Omental fat pad (tissue), 4 donors: ENCODE results near the gene ZNF501. TPM values are rescaled to one million over a fixed set of nuclear protein-coding genes. Genes with fewer than 3 reads are reported as not detected.

Experiments used
- ATAC-seq: fragments of 150-250 bp; one replicate; pipeline ENCODE4 v1.9.1; 2016; ENCODE audit warnings: mild to moderate bottlenecking, moderate library complexity; ENCODE audit not compliant: low FRiP score
- DNase-seq: peaks from one replicate; pipeline ENCODE4 v3.0.0-alpha.2; 2019; ENCODE audit warnings: low spot score
- CTCF ChIP-seq, 3 donors: fragments of 450-650 bp; IDR thresholded peaks; one replicate each; pipeline ENCODE4 v1.5.1; 2016 to 2017; ENCODE audit warnings: antibody characterized with exemption in 3 of 3, mild to moderate bottlenecking in 3 of 3, moderate library complexity in 2 of 3
- total RNA-seq, 4 donors: library from RNA; depleted of rRNA; stranded (reverse); fragments of >200 nt; gene quantifications; one replicate each; pipeline ENCODE4 v1.1.0, GENCODE V29; 2016

The ZNF501 gene
- total RNA-seq, 4 donors from 2014 or later: 1.9 to 5.4 (median 2.7) TPM

DNA sequence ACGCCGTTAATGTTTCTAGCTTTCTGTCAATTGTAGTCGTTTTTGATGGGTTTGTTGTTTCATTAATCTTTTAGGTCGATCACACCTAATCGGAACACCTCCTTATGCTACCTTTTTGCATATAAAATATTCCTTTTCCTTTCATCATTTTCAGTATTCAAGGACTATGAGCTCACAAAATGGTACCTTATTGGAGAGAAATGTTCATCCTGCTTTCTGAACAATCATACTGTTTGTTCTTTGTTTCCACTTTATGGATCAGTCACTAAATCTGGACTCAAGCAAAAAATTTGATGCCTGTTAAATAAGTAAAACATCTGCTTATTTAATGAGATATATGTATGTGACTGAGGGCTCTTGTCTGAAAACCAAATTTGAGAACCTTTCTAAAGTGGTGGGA is 33.3 kb downstream of the ZNF501 start:
- DNase-seq (no peak), ATAC-seq (no peak)
- TF ChIP-seq CTCF (IDR thresholded peaks at IDR 0.05): no peak

GRCh38 chr3:44764248-44764647 is 34.8 kb downstream of the ZNF501 start:
- TF ChIP-seq CTCF (IDR thresholded peaks at IDR 0.05): no peak
- ATAC-seq (no peak), DNase-seq (no peak)

GRCh38 chr3:44771424-44772098 is 42.1 kb downstream of the ZNF501 start:
- TF ChIP-seq CTCF (IDR thresholded peaks at IDR 0.05): no peak
- ATAC-seq: no peak
- DNase-seq: no peak

DNA sequence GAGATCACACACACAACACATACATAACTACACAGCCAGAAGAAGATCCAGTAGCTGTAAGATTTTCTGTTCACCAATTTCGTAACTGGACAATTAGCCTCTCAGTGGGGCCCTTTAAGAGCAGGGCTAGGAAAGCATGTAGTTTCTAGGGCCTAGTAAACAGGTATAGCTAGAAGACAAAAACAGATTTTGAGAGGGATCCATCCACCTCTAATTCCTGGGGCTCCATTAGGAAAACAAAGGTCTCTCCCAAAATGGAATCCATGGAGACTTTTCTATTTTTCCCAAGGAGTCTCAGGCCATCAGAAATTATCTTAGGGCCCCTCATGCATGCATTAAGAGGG is 42.6 kb downstream of the ZNF501 start:
- DNase-seq (no peak), ATAC-seq (no peak)
- TF ChIP-seq CTCF (IDR thresholded peaks at IDR 0.05): no peak

DNA sequence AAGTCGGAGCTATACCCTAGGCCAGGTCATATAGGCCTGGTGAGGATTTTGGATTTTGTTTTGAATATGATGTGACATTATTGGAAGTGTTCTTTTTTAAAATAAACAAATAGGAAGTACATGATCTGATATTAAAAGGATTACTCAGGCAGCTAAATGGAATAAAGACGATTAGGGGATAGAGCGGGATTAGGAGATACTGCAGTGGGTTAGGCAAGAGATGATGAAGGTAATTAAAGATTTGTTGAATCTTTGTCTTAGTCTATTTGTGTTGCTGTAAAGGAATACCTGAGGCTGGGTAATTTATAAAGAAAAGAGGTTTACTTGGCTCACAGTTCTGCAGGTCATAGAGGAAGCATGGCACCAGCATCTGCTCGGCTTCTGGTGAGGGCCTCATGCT is 53.5 kb downstream of the ZNF501 start:
- DNase-seq (no peak), ATAC-seq (no peak)
- TF ChIP-seq CTCF (IDR thresholded peaks at IDR 0.05): no peak

Other genes with a start within 250 kb of the ZNF501 start
- gene ZKSCAN7, start 174.4 kb upstream of the ZNF501 start, total RNA-seq: 1 to 10 TPM; 1.8 to 7.6 (median 3.9) TPM
- gene ZNF660, start 144.7 kb upstream of the ZNF501 start, total RNA-seq: 1 to 10 TPM; 1.4 to 3.5 (median 1.8) TPM
- gene ZNF197, start 104.6 kb upstream of the ZNF501 start, total RNA-seq: 10 to 100 TPM; 10.2 to 19.7 (median 10.8) TPM
- 10 to 100 TPM in 2 of 4 donors, 1 to 10 TPM in 2; 8.3 to 28.1 (median 12.8) TPM for gene ZNF35, start 80.9 kb upstream of the ZNF501 start, total RNA-seq
- 1 to 10 TPM; 3.3 to 7.3 (median 6.0) TPM for gene ZNF502, start 17.0 kb upstream of the ZNF501 start, total RNA-seq
- gene KIAA1143, start 32.0 kb downstream of the ZNF501 start, total RNA-seq: 10 to 100 TPM; 16.8 to 26.0 (median 20.7) TPM
- gene KIF15, start 32.2 kb downstream of the ZNF501 start, total RNA-seq: 1 to 10 TPM in 2 of 4 donors, under 1 TPM in 2; 0.44 to 1.7 (median 1.1) TPM
- 10 to 100 TPM in 3 of 4 donors, 1 to 10 TPM in 1; 6.1 to 22.1 (median 18.0) TPM for gene TMEM42, start 132.3 kb downstream of the ZNF501 start, total RNA-seq
- gene TGM4, start 145.0 kb downstream of the ZNF501 start, total RNA-seq: not detected
- 10 to 100 TPM; 72.0 to 99.8 (median 80.1) TPM for gene ZDHHC3, start 246.5 kb downstream of the ZNF501 start, total RNA-seq
- 10 to 100 TPM; 31.7 to 47.7 (median 39.0) TPM for gene EXOSC7, start 246.6 kb downstream of the ZNF501 start, total RNA-seq